HG03565 (cell line): ENCODE data around the gene ITGB5.

ENCODE experiments used
- ATAC-seq: cut with Tn5 transposase; IDR thresholded peaks from one replicate; pipeline ENCODE4 v1.9.1; 2021; ENCODE audit warnings: mild to moderate bottlenecking, moderate library complexity; ENCODE audit not compliant: unreplicated experiment

ITGB5 gene

DNA sequence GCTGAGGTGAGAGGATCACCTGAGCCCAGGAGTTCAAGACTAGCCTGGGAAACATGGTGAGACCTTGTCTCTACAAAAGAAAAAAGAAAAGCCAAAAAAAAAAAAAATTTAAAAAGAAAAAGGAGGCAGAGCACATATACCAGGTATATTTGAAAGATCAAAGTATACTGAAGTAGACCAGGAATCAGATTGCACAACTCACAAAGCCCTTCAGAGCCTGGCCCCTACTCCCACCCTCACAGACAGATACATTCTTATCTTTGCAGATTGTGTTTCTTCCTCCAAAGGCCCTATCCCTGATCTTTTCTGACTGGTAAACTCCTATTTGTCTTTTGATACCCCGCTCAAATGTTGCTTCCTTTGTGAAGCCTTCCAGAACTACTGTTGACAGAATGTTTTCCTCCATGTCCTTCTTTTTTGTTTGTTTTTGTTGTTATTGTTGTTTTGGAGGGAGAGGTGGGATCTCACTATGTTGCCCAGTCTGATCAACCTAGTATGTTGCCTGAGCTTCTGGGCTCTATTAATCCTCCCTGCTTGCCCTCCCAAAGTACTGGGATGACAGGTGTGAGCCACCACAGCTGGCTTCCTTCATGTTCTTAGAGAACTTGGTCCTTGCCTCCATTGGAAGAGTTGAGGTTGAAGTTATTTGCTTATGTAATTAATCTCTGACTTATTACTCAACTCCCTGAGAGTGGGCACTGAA lies 9.8 kb upstream of the ITGB5 start:
- no peak for ATAC-seq

DNA sequence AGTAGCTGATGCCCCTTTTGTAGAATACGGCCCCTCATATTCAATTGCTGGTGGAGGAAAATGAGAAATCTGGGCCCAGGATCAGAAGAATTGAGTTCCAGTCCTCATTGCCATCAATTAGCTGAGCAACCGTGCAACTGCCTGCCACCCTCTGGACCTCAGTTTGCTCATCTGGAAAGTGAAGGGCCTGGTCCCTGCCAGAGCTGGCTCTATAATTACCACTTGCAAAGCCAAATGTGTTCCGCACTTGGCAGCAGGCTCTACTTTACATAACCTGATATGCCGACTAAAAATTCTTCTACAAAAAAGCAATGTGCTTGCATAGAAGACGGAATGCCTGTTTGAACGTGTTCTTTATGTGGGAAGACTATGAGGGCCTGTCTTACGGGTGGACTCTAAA lies 8.6 kb upstream of the ITGB5 start:
- ATAC-seq = no peak

GRCh38 chr3:124893526-124893925 lies 6.4 kb upstream of the ITGB5 start:
- ATAC-seq = no peak

- ATAC-seq = no peak
Observed at GRCh38 chr3:124890573-124891190, 3.5 kb upstream of the ITGB5 start.

DNA sequence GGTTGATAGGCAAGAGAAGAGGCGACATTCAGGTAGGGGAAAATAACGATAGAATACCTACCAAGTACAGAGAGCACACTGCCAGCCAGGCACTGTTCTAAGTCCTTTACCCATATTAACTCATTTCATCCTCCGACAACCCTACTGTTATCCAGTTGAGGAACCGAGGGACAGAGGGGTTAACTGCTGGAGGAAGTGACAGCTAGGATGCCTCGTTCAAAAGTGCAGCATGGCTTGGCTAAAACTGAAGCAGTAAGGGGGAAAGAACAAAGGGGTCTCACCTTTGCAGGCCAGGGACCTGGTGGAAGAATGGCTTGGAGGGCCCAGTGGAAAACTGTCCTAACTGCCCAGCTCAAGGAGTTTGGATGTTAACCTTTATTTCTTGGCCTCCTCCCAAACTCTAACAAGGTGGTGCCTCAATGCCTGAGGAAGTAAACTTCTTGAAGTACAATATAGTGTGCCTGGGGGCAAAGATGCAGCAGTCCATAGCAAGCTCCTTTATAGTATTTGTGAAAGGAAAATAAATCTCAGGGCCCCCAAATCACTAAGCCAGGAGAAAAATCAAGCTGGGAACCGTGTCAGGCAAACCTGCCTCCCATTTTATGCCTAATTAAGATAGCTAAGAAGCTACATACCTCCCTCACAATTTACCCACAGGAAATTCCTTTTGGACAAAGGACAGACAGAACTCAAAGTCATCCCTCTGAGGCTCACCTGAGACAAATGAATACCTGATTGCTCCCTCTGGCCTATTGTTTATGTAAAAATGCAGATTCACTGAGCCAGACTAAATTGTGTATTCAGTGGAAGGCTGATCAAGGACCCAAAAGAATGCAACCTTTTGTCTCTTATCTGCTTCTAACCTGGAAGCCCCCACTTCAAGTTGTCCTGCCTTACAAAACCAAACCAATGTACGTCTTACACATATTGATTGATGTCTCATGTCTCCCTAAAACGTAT lies 1.6 kb upstream of the ITGB5 start:
- no peak for ATAC-seq

DNA sequence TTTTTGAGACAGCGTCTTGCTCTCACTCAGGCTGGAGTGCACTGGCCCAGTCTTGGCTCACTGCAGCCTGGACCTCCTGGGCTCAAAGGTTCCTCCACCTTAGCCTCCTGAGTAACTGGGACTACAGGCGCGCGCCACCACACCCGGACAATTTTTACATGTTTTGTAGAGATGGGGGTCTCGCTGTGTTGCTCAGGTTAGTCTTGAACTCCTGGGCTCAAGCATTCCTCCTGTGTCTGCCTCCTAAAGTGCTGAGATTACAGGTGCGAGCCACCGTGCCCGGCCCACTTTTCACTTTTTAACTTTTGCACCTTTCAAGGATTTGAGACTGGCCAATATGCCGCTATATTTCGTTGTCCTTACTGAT lies 750 bp upstream of the ITGB5 start:
- ATAC-seq = no peak

DNA sequence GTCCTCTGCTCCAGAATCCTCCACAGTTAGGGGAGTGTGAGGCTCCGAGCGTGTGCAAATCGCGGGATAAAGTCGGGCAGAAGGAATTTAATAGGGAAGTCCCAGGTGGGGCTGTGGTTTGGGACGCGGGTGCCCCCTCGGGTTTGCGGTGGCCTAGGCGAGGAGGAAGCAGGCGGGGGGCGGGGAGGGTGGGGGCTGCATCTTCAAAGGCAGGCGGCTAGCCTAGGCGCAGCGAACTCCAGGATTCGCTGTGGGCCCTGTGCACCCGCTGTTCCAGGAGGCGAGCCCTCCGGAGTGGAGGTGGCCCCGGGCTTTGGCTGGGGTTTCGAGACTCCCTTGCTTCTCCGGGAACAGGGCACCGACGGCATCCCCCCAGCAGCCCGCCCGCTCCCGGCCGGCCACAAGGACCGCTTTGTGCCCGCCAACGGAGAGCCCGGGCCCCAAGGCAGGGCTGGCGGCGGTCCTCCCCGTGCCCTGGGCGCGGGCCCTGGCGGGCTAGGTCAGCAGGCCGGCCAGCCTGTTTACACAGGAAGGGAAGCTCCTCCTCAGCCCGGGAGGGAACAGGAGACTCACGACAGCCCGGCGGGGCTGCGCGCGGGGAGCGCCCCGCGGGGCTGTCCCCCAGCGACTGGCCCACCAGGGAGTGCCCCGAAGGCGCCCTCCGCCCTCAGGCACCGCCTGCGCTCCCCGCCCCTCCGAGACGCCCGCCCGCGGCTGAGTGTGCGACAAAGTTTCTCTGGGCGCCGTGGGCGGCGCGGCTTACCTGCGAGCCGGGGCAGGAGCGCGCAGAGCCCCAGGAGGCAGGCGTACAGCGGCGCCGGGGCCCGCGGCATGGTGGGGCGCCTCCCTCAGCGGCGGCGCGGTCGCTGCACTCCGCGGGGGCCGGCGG lies 753 bp downstream of the ITGB5 start:
- ATAC-seq = peak; percentile 32

- ATAC-seq = no peak
Observed at GRCh38 chr3:124885466-124886167, 1.5 kb downstream of the ITGB5 start.

DNA sequence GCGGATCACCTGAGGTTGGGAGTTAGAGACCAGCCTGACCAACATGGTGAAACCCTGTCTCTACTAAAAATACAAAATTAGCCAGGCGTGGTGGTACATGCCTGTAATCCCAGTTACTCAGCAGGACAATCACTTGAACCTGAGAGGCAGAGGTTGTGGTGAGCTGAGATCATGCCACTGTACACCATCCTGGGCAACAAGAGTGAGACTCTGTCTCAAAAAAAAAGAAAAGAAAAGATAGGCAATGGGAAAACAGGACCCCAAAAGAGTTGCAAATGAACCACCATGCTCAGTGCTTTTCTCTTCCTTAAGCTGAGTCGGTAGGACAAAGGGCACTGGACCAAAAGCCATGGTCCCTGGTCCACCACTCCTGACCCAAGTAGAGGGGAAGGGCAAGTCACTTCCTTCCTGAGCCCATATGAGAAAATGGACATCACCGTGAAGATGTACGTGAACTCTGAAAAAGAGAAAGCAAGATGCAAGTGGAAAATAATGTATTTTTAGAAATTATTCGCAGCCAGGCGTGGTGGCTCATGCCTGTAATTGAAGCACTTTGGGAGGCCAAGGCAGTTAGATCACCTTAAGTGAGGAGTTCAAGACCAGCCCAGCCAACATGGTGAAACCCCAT lies 2.6 kb downstream of the ITGB5 start:
- no peak for ATAC-seq

DNA sequence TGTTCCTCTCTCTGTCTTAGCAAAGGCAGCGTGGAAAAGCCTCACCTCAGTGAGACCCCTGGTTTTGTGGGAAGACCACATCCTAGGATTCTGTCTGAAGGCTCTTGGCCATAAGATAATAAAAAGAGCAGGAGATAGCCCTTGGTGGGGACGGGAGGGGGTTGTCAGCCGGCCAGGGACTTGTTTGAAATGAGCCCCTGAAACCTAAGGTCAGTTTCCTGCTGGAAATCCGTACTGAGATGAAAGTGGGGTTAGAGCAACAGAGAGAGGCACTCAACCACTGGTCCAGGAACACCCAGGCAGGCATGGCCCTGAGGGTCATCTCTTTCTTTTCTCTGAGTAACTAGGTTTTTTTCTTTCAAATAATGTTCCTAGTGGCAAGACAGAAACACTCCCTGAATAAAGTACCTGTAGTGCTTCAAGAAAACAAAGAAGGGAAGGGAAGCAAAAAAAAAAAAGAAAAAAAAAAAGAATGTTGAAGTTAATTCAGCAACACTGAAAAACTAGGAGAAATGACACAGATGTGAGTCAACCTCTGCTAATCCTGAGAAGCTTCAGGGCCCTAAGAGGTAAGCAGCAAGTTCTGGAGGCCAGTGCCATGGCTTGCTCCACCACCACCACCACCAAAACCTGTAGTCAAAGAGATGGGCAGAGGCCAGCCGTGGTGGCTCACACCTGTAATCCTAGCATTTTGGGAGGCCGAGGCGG lies 3.2 kb downstream of the ITGB5 start:
- ATAC-seq = no peak

DNA sequence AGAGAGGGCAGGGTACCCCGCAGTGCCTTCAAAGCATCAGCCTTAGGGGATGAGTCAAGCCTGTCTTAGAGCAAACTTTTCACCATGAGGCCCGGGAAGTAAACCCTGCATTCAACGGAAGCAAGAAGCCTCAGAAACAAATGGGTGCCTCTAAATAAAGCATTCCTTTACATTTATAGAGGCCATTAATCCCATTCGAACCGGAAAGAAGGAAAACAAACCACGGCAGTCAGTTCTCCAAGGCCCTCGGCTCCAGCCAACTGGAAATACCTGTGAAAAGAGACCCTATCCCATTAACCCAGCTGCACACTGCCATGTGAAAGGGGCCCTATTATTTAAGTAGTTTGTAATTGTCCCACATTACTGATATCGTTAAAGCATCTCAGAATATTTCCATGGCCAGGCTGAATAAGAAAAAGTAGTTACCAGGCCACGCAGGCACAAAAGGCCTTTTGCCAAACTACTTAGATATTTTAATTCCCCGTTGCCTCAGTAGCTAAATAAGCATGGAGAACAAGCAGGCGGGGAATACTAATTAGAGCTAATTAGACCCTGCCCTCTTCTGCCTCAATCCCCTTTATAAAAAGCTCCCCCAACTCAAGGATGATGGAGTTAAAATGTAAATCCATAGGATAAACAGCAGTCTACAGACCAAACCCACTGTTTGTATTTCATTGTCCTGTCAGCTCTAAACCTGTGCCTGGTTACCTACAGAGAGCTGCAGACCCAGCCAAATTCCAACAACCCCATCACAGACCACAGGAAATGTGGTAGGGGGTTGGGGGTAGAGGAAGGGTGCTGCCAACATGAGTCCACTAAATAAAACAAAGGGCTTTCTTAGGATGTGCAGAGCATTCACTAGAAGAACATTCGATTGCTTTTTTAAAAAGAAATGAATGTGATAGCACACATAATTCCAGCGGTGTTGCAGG lies 4.1 kb downstream of the ITGB5 start:
- no peak for ATAC-seq

DNA sequence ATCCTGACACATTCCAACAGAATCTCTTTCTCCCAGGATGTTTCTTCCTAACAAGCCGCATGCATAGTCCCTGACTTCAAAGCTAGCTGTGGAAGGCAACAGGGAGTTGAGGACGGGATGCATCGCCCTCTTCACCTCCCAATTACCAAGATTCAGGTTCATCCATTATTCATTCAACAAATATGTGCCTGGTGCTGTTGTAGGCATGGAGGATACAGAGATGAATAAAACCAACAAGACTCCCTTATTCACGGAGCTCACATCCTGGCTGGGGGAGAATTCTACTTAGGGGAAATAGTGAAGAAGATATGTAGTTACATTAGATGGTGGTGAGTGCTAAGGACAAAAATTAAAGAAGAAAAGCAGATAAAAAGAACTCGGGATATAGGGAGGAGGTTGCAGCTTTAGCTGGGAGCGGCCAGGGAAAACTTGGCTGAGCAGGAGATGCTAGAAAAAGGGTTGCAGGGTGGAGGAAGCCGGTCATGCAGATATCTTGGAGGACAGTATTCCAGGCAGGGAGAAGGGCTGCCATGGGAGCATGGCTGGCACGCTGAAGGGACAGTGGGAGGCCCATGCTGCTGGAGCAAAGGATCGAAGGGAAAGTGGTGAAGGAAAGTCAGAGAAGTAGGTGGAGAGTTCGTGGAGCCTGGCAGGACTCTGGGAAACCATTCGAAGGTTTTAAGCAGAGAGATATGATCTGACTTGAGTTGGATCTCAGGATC lies 5.0 kb downstream of the ITGB5 start:
- ATAC-seq = no peak

DNA sequence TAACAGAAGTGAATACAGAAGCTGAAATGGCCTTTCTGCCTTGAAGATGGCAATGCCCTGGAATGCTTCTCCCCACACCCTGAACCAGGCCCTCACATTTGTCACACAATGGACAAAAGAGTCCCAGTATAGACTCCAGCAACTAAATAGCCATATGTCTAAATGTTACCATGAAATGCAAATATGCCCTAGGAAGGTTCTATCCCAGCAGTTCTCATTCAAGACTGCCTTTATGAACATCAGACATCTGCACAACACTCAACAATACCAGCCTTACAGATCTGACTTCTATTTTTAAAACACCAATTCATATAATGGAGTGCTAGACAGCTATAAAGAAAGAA lies 7.9 kb downstream of the ITGB5 start:
- no peak for ATAC-seq

- no peak for ATAC-seq
Observed at GRCh38 chr3:124878561-124879336, 8.4 kb downstream of the ITGB5 start.

DNA sequence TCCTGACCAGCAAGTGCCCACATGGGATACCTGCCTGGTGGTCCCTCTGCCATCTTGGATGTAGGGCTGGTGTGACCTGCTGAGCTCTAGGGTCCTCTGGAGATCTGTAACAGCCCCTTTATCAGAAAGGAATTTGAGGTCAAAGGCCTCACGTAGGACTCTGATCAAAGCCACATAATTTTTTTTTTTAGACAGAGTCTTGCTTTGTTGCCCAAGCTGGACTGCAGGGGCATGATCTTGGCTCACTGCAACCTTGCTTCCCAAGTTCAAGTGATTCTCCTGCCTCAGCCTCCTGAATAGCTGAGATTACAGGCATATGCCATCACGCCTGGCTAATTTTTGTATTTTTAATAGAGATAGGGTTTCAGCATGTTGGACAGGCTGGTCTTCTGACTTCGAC lies 9.5 kb downstream of the ITGB5 start:
- no peak for ATAC-seq

- no peak for ATAC-seq
Observed at GRCh38 chr3:124876401-124876878, 10.7 kb downstream of the ITGB5 start.

GRCh38 chr3:124873226-124873625 lies 13.9 kb downstream of the ITGB5 start:
- ATAC-seq = no peak
